Upper lobe of left lung (tissue), 6 donors: Measurements from ENCODE around the gene UBE3B. TPM values are rescaled to one million over a fixed set of nuclear protein-coding genes. Genes with fewer than 3 reads are reported as not detected.

Source experiments
- ATAC-seq, 2 donors: fragments of 200-7000 bp; cut with Tn5 transposase; one replicate each; pipeline ENCODE4 v1.9.1; 2022; ENCODE audit warnings: mild to moderate bottlenecking in 2 of 2, moderate library complexity in 2 of 2; ENCODE audit not compliant: low FRiP score in 2 of 2
- DNase-seq, 2 donors: peaks; one replicate each; pipeline ENCODE4 v3.0.0-alpha.2; 2019 to 2020
- H3K27ac ChIP-seq, 4 donors: fragments of 200-600 bp; sonication (generic); one replicate each; pipeline ENCODE4 v1.5.1; 2016 to 2019
- H3K27me3 ChIP-seq, 4 donors: fragments of 200-600 bp; sonication (generic); one replicate each; pipeline ENCODE4 v1.5.1; 2017 to 2019
- H3K36me3 ChIP-seq, 4 donors: fragments of 200-600 bp; sonication (generic); one replicate each; pipeline ENCODE4 v1.5.1; 2016 to 2019
- H3K4me1 ChIP-seq, 4 donors: fragments of 200-600 bp; sonication (generic); one replicate each; pipeline ENCODE4 v1.5.1; 2018 to 2019
- H3K4me3 ChIP-seq, 4 donors: fragments of 200-600 bp; sonication (generic); one replicate each; pipeline ENCODE4 v1.5.1; 2017 to 2019; ENCODE audit warnings: mild to moderate bottlenecking in 2 of 4, moderate library complexity in 1 of 4
- H3K9me3 ChIP-seq, 4 donors: fragments of 200-600 bp; sonication (generic); one replicate each; pipeline ENCODE4 v1.5.1; 2018 to 2019
- CTCF ChIP-seq, 6 experiments: fragments of 450-650 bp in 4 of 6; fragments of 200-600 bp in 2 of 6; sonication (generic) in 2 of 6; IDR thresholded peaks; one replicate each; pipeline ENCODE4 v1.5.1; 2016 to 2019; ENCODE audit warnings: antibody characterized with exemption in 6 of 6
- EP300 ChIP-seq, 4 donors: sonication (generic); formaldehyde crosslinking; IDR thresholded peaks; one replicate each; pipeline ENCODE4 v1.5.1; 2017; ENCODE audit warnings: antibody characterized with exemption in 4 of 4, control low read depth in 2 of 4
- POLR2A ChIP-seq, 4 donors: fragments of 450-650 bp; IDR thresholded peaks; one replicate each; pipeline ENCODE4 v1.5.1; 2016 to 2017; ENCODE audit warnings: antibody characterized with exemption in 4 of 4, mild to moderate bottlenecking in 2 of 4
- POLR2AphosphoS5 ChIP-seq, 2 donors: sonication (generic); formaldehyde crosslinking; IDR thresholded peaks; one replicate each; pipeline ENCODE4 v1.5.1; 2017; ENCODE audit warnings: antibody characterized with exemption in 2 of 2
- WGBS, 2 donors: methylation state at CpG; one replicate each; pipeline ENCODE4 v1.1.5; 2017 to 2018; 5-methylcytosine and 5-hydroxymethylcytosine counted together
- total RNA-seq, 6 donors: library from RNA; depleted of rRNA in 4 of 6; stranded (reverse); fragments of >200 nt in 4 of 6; gene quantifications; one replicate each; pipeline versions ENCODE4 v1.1.0 to v1.2.1, GENCODE V29; 2016 to 2021
- donor health status: DM: no; HTN: no; CAD: no; lungs with moderate emphysema.
- donor health status: DM: no; HTN: yes; CAD: no; lungs with severe emphysema.

The UBE3B gene
- total RNA-seq, 6 donors from 2014 or later: 27.0 to 69.1 (median 44.7) TPM

DNA sequence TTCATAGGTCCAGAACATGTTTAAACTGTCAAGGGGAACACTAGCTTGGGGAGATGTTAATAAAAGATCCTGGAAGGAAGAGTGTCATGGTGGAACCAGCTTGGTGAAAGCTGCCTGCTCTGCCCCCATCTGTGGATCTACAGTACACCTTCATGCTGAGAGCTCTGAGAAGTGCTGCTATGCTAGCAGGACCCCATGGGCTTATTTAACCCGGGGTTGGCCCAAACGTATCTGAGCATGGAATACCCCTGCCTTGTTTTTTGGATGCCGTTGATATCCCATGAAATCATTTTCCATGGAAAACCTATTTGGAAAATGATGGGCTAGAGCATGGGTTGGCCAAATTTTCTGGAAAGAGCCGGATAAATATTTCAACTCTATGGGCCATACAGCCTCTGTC lies 14.2 kb downstream of the UBE3B start:
- no peaks in the 10 kb centered on the region for H3K9me3 ChIP-seq
- H3K27ac ChIP-seq: no peak overlapping the region
- DNase-seq (no peak), ATAC-seq (no peak)
- TF ChIP-seq EP300 (IDR thresholded peaks at IDR 0.05): no peak
- TF ChIP-seq POLR2AphosphoS5 (IDR thresholded peaks at IDR 0.05): no peak
- TF ChIP-seq POLR2A (IDR thresholded peaks at IDR 0.05): no peak
- TF ChIP-seq CTCF (IDR thresholded peaks at IDR 0.05): no peak
- H3K36me3 ChIP-seq: peaks cover 45 to 95% (median 71%) of the 10 kb centered on the region in 4 donors
- H3K27me3 ChIP-seq: no peaks in the 10 kb centered on the region
- no peak overlapping the region for H3K4me3 ChIP-seq
- H3K4me1 ChIP-seq: no peaks in the 10 kb centered on the region
- 94 to 95% methylated on average over 4 of the region's 4 CpGs for WGBS, 2 donors

GRCh38 chr12:109492371-109492770 lies 14.9 kb downstream of the UBE3B start:
- H3K27me3 ChIP-seq: no peaks in the 10 kb centered on the region
- ATAC-seq: no peak
- no peak overlapping the region for H3K27ac ChIP-seq
- no peak overlapping the region for H3K4me3 ChIP-seq
- TF ChIP-seq POLR2AphosphoS5 (IDR thresholded peaks at IDR 0.05) (no peak), CTCF (IDR thresholded peaks at IDR 0.05) (no peak), EP300 (IDR thresholded peaks at IDR 0.05) (no peak), POLR2A (IDR thresholded peaks at IDR 0.05) (no peak)
- peaks cover 38 to 94% (median 66%) of the 10 kb centered on the region in 4 donors for H3K36me3 ChIP-seq
- H3K9me3 ChIP-seq: no peaks in the 10 kb centered on the region
- no peak for DNase-seq
- WGBS, 2 donors: 88 to 89% methylated on average over 5 of the region's 5 CpGs
- H3K4me1 ChIP-seq: no peaks in the 10 kb centered on the region

DNA sequence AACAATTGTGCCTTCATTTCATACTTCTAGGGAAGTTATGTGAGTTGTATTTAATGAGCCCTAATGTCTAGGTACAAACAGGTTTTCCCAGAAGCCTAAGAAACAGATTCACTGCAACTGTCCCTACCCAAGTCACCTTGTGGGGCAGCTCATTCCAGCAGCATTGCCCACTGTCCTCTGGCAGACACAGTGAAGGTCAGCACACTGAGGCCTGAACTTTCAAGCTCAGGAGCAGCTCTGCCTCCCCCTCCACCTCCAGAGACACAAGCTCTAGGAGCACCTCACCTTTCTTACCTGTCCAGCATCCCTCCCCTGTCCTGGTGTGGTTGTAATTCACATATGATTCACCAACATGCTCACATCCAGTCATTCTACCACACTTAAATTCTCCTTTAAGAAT lies 15.7 kb downstream of the UBE3B start:
- H3K9me3 ChIP-seq: no peaks in the 10 kb centered on the region
- no peaks in the 10 kb centered on the region for H3K4me1 ChIP-seq
- DNase-seq (no peak), ATAC-seq (no peak)
- no peak overlapping the region for H3K4me3 ChIP-seq
- TF ChIP-seq POLR2AphosphoS5 (IDR thresholded peaks at IDR 0.05) (no peak), POLR2A (IDR thresholded peaks at IDR 0.05) (no peak), CTCF (IDR thresholded peaks at IDR 0.05) (no peak), EP300 (IDR thresholded peaks at IDR 0.05) (no peak)
- no peaks in the 10 kb centered on the region for H3K27me3 ChIP-seq
- no peak overlapping the region for H3K27ac ChIP-seq
- peaks cover 38 to 94% (median 66%) of the 10 kb centered on the region in 4 donors for H3K36me3 ChIP-seq

GRCh38 chr12:109493938-109494337 lies 16.5 kb downstream of the UBE3B start:
- Histone ChIP-seq H3K4me3 (no peak overlapping the region), H3K9me3 (no peaks in the 10 kb centered on the region), H3K27ac (no peak overlapping the region), H3K27me3 (no peaks in the 10 kb centered on the region), H3K36me3 (peaks cover 37 to 94% (median 66%) of the 10 kb centered on the region in 4 donors), H3K4me1 (no peaks in the 10 kb centered on the region)
- DNase-seq: no peak
- 95 to 100% methylated on average over 1 of the region's 1 CpG for WGBS, 2 donors
- no peak for TF ChIP-seq POLR2A (IDR thresholded peaks at IDR 0.05)
- TF ChIP-seq EP300 (IDR thresholded peaks at IDR 0.05): no peak
- TF ChIP-seq POLR2AphosphoS5 (IDR thresholded peaks at IDR 0.05): no peak
- TF ChIP-seq CTCF (IDR thresholded peaks at IDR 0.05): no peak
- ATAC-seq: no peak

GRCh38 chr12:109494348-109494881 lies 17.0 kb downstream of the UBE3B start:
- Histone ChIP-seq H3K27ac (no peak overlapping the region), H3K27me3 (no peaks in the 10 kb centered on the region), H3K4me1 (no peaks in the 10 kb centered on the region), H3K4me3 (no peak overlapping the region), H3K9me3 (no peaks in the 10 kb centered on the region), H3K36me3 (peaks cover 37 to 94% (median 66%) of the 10 kb centered on the region in 4 donors)
- no peak for TF ChIP-seq POLR2AphosphoS5 (IDR thresholded peaks at IDR 0.05)
- no peak for TF ChIP-seq EP300 (IDR thresholded peaks at IDR 0.05)
- TF ChIP-seq POLR2A (IDR thresholded peaks at IDR 0.05): no peak
- TF ChIP-seq CTCF (IDR thresholded peaks at IDR 0.05): no peak
- DNase-seq (no peak), ATAC-seq (no peak)
- 87 to 99% methylated on average over 7 of the region's 7 CpGs for WGBS, 2 donors
